Psoas muscle (tissue), 8 donors: Measurements from ENCODE around the gene PACS2. TPM values are rescaled to one million over a fixed set of nuclear protein-coding genes. Genes with fewer than 3 reads are reported as not detected.
A peak's percentile ranks its signal among the peaks of the same experiment; 100 is the strongest.

Source experiments
- ATAC-seq, 4 donors: fragments of 200-7000 bp; cut with Tn5 transposase; one replicate each; pipeline ENCODE4 v1.9.1; 2020; ENCODE audit warnings: moderate library complexity in 3 of 4, mild to moderate bottlenecking in 2 of 4
- DNase-seq, 2 donors: peaks; one replicate each; pipeline ENCODE4 v3.0.0-alpha.2; 2020
- H3K27ac ChIP-seq: fragments of 200-600 bp; one replicate; pipeline ENCODE4 v1.8.0; 2022
- H3K27me3 ChIP-seq, 3 donors: fragments of 200-600 bp in 1 of 3; one replicate each; pipeline versions ENCODE4 v1.6.1 to v1.8.0; 2013 to 2022; ENCODE audit warnings: low read length in 2 of 3, mild to moderate bottlenecking in 2 of 3, moderate library complexity in 1 of 3; ENCODE audit not compliant: insufficient read depth in 3 of 3
- H3K36me3 ChIP-seq, 2 donors: fragments of 200-600 bp in 1 of 2; one replicate each; pipeline versions ENCODE4 v1.6.1 to v1.8.0; 2013 to 2022; ENCODE audit warnings: low read depth in 1 of 2, mild to moderate bottlenecking in 1 of 2, moderate library complexity in 1 of 2; ENCODE audit not compliant: insufficient read depth in 1 of 2
- H3K4me1 ChIP-seq: fragments of 200-600 bp; one replicate; pipeline ENCODE4 v1.8.0; 2022
- H3K4me3 ChIP-seq: fragments of 200-600 bp; one replicate; pipeline ENCODE4 v1.8.0; 2022; ENCODE audit warnings: mild to moderate bottlenecking
- H3K9me3 ChIP-seq: fragments of 200-600 bp; one replicate; pipeline ENCODE4 v1.8.0; 2022
- CTCF ChIP-seq: fragments of 200-600 bp; IDR thresholded peaks from one replicate; pipeline ENCODE4 v1.8.0; 2022; ENCODE audit warnings: antibody characterized with exemption
- WGBS, 3 donors: extraction: QIAGEN DNeasy Blood & Tissue Kit; methylation state at CpG; one replicate each; pipeline versions ENCODE4 v1.1.6 to v1.1.7; 2013; 5-methylcytosine and 5-hydroxymethylcytosine counted together
- intact Hi-C, 2 donors: fragments of 100-400 bp; cut with DNase I; formaldehyde crosslinking; loops; one replicate each; pipeline versions ENCODE4 v1.11.0 to v1.14.2; 2022
- polyA plus RNA-seq, 3 donors: library from polyadenylated mRNA; stranded (reverse); fragments of 200-250 nt; gene quantifications; one replicate each; pipeline ENCODE4 v1.2.3, GENCODE V29; 2013
- total RNA-seq, 4 donors: library from RNA; stranded (reverse); fragmentation: NEBNext Ultra II Directional in 2 of 4; extraction: Animal tissue kit (Norgen Biotek cat#: 25700) in 2 of 4; gene quantifications; one replicate each; pipeline versions ENCODE4 v1.2.1 to v1.2.4, GENCODE V29; 2021 to 2023
- donor health status: healthy with polysubstance abuse.
- donor health status: DM: no; HTN: no; CAD: no; lungs with moderate emphysema.
- donor health status: Bipolar disorder and iron deficiency.
- donor health status: healthy.
- donor health status: DM: yes; HTN: yes; CAD: no.
- donor health status: DM: no; HTN: no; CAD: no.
- donor health status: DM: no; HTN: no; CAD: no.
- donor health status: DM: yes; HTN: yes; CAD: no.

The PACS2 gene
- total and polyA plus RNA-seq, 7 donors, result 57.1 to 83.1 (median 72.8) TPM

DNA sequence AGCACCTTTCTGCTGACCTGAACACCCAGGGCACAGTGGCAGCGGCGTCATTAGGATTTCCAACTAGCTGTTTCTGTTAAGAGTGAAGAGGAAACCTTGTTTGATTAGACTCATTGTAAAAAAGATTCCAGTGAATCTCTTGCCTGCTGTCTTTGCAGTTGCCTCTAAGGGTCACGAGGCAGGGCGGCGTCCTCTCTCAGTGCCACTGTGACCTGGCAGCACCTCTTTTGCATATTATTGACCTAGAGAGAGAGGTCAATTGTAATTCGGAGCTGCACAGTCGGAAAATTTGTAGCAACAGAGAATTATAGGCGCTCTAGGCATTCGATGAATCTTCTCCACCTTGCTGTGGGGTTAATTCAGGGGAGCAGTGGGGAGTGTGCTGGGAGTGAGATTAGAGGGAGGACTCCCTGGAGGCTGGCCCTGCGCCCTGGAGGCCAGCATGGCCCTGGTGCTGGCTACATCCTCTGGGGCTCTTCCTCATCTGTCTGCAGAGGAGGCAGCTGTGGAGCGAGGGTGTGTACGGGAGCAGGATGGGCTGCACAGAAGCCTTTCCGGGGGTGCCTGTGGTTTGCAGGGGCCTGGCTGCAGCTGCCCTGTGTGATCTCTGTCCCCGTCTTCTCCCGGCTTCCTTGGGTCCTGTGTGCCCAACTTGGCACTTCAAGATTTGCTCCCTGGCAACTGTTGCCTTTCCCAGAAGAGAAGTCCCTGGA lies 14.3 kb downstream of the PACS2 start:
- Histone ChIP-seq H3K27ac (peak overlapping the region; percentile 92), H3K4me3 (no peak overlapping the region), H3K4me1 (peaks cover 87% of the 10 kb centered on the region)

DNA sequence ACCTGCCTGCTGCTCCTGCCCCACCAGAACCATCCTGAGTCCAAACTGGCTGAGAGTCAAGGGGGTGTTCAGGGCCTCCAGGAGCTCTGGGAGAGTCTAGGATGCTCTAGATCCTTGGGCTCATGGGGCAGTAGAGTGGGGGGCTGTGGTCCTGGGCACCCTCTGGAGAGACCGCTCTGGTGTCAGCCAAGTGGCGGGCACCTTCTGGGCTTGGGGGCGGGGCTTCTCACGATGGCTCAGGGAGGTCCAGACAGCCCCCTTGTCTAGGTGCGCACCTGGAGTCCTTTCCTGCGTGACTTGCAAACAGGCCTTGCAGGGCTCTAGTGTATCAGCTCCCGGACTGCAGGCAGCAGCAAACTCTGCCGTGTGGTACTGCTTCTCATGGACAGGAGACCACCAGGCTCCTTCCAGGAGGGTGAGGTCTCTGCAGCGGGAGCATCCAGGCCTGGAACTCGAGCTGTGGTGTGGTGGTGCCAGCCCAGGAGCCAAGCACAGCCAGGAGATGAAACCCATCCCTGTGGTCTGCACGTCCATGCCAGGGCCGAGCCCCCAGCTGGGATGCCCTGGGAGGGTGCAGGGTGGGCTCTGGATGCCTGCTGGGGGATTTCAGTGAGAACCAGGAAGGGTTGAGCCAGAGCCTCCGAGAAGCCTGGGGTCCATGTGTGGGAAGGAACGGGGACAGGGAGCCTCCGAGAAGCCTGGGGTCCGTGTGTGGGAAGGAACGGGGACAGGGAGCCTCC lies 15.0 kb downstream of the PACS2 start:
- Histone ChIP-seq H3K36me3 (no peaks in the 10 kb centered on the region), H3K9me3 (no peaks in the 10 kb centered on the region), H3K27me3 (no peaks in the 10 kb centered on the region), H3K4me1 (peaks cover 87% of the 10 kb centered on the region), H3K4me3 (no peak overlapping the region), H3K27ac (peak overlapping the region; percentile 30)
- peak in 1 of 2 donors; percentile 51 for DNase-seq
- intact Hi-C loops, result no loop called here
- no peak for TF ChIP-seq CTCF
- WGBS, 3 donors, result 88 to 89% (median 89%) methylated on average over 16 to 17 of the region's 17 CpGs
- ATAC-seq, result no peak

More for the DNA sequence above, 14.3 kb downstream of the PACS2 start:
- WGBS, 3 donors, result 37 to 51% (median 37%) methylated on average over 14 to 15 of the region's 15 CpGs
- no peak for TF ChIP-seq CTCF
- Histone ChIP-seq H3K36me3 (no peaks in the 10 kb centered on the region), H3K27me3 (no peaks in the 10 kb centered on the region), H3K9me3 (no peaks in the 10 kb centered on the region)
- ATAC-seq (no peak), DNase-seq (peak in 1 of 2 donors; percentile 47)
- intact Hi-C loops, result no loop called here

GRCh38 chr14:105330491-105330895 lies 15.9 kb downstream of the PACS2 start:
- intact Hi-C loops, result no loop called here
- H3K9me3 ChIP-seq, result no peaks in the 10 kb centered on the region

DNA sequence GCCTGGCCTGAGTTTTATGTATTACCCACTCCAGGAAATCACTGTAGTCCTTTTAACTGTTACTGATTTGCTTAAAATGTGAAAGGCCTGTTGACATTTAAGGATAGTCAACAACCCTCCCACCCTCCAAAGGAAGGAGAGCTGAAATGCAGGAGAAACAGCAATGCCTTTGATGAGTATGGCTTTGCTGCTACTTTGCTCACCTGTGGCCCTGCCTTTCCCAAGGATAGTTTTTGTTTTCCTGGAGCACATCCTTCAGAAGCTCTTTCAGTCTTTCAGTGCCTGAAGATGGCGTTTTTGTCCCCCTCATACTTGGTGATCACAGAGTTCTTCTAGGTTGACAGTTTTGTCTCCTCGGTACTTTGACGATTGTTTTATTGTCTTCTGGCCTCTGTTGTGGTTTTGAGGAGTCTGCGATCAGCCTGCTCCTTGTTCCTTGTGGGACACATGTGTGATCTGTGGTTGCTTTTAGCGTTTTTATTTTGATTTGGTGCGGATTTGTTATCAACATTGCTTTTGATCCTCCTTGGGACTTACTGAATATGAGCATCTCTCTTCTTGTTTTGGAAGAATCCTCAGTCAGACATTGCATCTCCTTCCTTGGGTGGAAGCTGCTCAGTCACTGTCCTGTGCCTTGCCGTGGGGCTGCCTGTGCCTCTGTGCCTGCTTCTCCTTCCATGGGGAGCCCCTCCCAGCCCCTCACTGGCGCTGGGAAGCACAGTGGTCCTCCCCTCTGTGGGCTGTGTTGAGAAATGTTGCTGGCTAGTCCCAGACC lies 17.2 kb downstream of the PACS2 start:
- Histone ChIP-seq H3K4me1 (peaks cover 83% of the 10 kb centered on the region), H3K36me3 (no peaks in the 10 kb centered on the region), H3K4me3 (no peak overlapping the region), H3K9me3 (no peaks in the 10 kb centered on the region), H3K27ac (no peak overlapping the region), H3K27me3 (no peaks in the 10 kb centered on the region)
- no peak for TF ChIP-seq CTCF
- 85 to 93% (median 87%) methylated on average over 8 of the region's 8 CpGs for WGBS, 3 donors
- ATAC-seq, result no peak
- intact Hi-C loops, result no loop called here
- DNase-seq, result no peak

More at GRCh38 chr14:105330491-105330895, 15.9 kb downstream of the PACS2 start:
- TF ChIP-seq CTCF, result no peak
- DNase-seq, result no peak
- Histone ChIP-seq H3K27ac (peak overlapping the region; percentile 5), H3K36me3 (no peaks in the 10 kb centered on the region), H3K27me3 (no peaks in the 10 kb centered on the region), H3K4me3 (no peak overlapping the region), H3K4me1 (peaks cover 85% of the 10 kb centered on the region)
- ATAC-seq, result no peak
- 66 to 72% (median 69%) methylated on average over 13 of the region's 13 CpGs for WGBS, 3 donors
